Left colon (tissue), 2 donors: ENCODE results near the gene KLHL3. TPM values are rescaled to one million over a fixed set of nuclear protein-coding genes. Genes with fewer than 3 reads are reported as not detected.

Experiments
- ATAC-seq: fragments of 200-7000 bp; cut with Tn5 transposase; one replicate; pipeline ENCODE4 v1.9.1; 2020; ENCODE audit warnings: mild to moderate bottlenecking, moderate library complexity
- DNase-seq, 2 donors: peaks; one replicate each; pipeline ENCODE4 v3.0.0-alpha.2; 2020
- intact Hi-C, 2 donors: fragments of 100-400 bp; cut with DNase I in 1 of 2; cut with micrococcal nuclease in 1 of 2; formaldehyde crosslinking; loops; one replicate each; pipeline versions ENCODE4 v1.11.2 to v1.14.0; 2022; cut with DNase I, micrococcal nuclease
- total RNA-seq, 2 donors: library from RNA; stranded (reverse); fragmentation: NEBNext Ultra II Directional; extraction: Animal tissue kit (Norgen Biotek cat#: 25700); gene quantifications; one replicate each; pipeline ENCODE4 v1.2.1, GENCODE V29; 2021
- donor health status: DM: no; HTN: no; CAD: no.
- donor health status: DM: yes; HTN: yes; CAD: no.

Gene KLHL3
- total RNA-seq, 2 donors from 2014 or later, result 5.8 to 6.2 TPM

GRCh38 chr5:137604348-137605095 is 131.4 kb downstream of the KLHL3 start:
- intact Hi-C loops, result no loop called here
- no peak for DNase-seq
- ATAC-seq, result no peak

GRCh38 chr5:137603891-137604290 is 132.0 kb downstream of the KLHL3 start:
- intact Hi-C loops, result no loop called here
- ATAC-seq, result no peak
- no peak for DNase-seq

- ATAC-seq (no peak), DNase-seq (no peak)
- intact Hi-C loops, result no loop called here
Observed at GRCh38 chr5:137603356-137603755, 132.5 kb downstream of the KLHL3 start.

DNA sequence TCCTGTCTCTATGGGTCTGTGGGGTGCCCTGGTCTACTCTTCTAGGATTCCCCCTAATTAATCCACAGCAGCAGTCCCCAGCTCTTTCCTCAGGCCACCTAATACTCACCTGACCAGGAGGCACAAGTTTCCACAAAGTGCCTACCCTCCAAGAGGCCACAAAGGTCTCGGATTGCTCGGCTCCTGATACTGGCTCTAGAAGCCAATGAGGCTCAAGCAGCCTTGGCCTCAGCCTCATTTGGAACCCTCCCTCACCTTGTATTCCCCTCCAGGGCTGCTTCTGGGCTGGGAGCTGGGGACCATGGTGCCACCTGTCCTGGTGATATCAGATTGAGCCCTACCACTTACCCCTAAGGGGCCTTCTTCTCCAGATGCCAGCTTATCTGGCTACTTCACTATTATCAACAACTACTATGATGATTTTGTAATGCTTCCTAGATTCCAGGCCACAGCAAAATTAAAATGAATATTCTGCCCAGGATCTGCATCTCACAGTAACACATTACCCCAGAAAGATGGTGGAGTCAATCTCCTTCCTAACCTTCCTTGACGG is 133.1 kb downstream of the KLHL3 start:
- intact Hi-C loops, result no loop called here
- DNase-seq (no peak), ATAC-seq (no peak)

DNA sequence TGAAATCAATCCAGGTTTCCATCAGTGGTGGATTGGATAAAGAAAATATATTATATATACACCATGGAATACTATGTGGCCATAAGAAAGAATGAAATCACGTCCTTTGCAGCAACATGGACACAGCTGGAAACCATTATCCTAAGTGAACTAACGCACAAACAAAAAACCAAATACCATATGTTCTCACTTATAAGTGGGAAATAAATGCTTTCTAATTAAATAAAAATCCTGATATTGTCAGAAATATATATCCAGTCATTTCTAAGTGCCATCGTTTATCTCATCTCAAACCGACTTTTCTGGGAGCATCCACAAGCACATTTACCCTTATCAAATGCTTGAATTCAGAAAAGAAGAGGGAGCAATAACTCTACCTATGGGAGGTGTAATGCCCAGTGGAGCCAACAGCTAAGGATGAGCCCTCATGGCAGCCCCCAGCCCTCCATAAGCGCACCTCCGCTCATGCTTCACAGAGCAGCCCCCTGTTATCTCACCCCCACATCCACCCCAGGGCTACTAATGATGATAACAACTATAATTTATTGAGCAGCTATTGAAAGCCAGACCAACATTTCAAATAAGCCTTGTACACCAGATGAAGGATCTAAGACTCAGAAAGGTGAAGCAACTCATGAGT is 135.0 kb downstream of the KLHL3 start:
- DNase-seq (no peak), ATAC-seq (no peak)
- intact Hi-C loops, result no loop called here

GRCh38 chr5:137599457-137599856 is 136.4 kb downstream of the KLHL3 start:
- intact Hi-C loops, result no loop called here
- no peak for ATAC-seq
- DNase-seq, result no peak

- ATAC-seq, result no peak
- intact Hi-C loops, result no loop called here
- no peak for DNase-seq
Observed at GRCh38 chr5:137598399-137598798, 137.5 kb downstream of the KLHL3 start.

DNA sequence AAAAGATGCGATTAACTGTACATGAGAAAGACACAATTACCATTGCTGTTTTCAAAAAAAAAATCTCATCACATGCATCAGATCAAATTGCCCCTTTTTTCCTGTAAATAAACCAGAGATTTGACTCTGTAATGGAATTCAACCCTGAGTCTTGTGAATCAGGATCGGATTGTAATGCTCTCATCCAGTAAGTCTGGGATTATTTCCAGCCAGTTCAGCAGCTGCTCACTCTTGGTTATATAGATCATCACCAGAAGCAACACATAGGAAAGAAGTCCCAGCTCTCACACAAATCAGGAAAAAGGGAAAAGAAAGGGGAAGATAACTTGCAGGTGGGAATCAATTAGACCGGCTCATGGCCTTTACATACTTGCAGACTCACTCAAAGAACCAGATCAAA is 138.9 kb downstream of the KLHL3 start:
- DNase-seq, result no peak

GRCh38 chr5:137595396-137596079 is 140.4 kb downstream of the KLHL3 start:
- DNase-seq, result no peak
- no peak for ATAC-seq
- intact Hi-C loops, result no loop called here

More for the DNA sequence above, 138.9 kb downstream of the KLHL3 start:
- intact Hi-C loops, result no loop called here
- no peak for ATAC-seq

GRCh38 chr5:137594717-137595116 is 141.2 kb downstream of the KLHL3 start:
- ATAC-seq, result no peak
- intact Hi-C loops, result no loop called here
- no peak for DNase-seq

- ATAC-seq, result no peak
- intact Hi-C loops, result no loop called here
Observed at GRCh38 chr5:137592317-137592716, 143.6 kb downstream of the KLHL3 start.

DNA sequence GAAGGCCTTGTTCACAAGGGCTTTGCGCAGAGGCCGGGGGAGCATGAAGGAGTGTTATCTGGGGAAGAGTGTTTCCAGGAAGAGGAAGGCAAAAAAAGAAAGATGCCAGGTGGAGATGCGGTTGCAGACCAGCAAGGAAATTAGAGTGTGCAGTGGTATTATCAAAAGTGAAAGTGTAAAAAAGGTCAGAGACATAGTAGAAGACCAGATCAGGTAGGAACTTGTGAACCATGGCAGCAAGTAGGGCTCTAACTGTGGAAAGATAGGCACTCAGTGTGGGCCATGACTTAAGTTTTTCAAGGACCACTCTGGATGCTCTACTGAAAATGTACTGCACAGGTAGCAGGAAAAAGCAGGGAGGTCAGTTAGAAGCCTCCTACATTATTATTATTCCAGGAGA is 146.7 kb downstream of the KLHL3 start:
- ATAC-seq (no peak), DNase-seq (no peak)
- intact Hi-C loops, result no loop called here

More at GRCh38 chr5:137592317-137592716, 143.6 kb downstream of the KLHL3 start:
- DNase-seq, result no peak

DNA sequence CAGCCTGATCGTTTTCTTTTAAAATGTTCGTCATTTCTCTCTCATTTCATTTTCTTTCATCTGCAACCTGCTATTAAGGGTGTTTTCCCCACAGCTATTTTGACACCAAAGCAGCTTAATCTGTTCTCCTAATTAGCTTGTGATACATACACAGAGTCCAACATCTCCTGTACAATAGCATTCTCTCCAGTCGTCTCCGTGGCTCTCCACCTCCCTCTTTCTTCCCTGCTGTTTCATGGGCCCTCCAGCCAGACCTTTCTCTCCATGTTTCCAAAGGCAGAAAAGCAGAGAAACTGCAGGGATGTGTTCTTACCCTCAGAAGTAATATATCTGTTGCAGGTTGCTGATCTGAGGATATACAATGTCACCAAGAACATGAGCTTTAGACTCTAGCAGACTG is 148.0 kb downstream of the KLHL3 start:
- no peak for DNase-seq
- intact Hi-C loops, result no loop called here
- no peak for ATAC-seq

GRCh38 chr5:137584262-137584661 is 151.6 kb downstream of the KLHL3 start:
- intact Hi-C loops, result no loop called here
- ATAC-seq (no peak), DNase-seq (no peak)

- no peak for DNase-seq
- no peak for ATAC-seq
- intact Hi-C loops, result no loop called here
Observed at GRCh38 chr5:137583129-137583528, 152.8 kb downstream of the KLHL3 start.

DNA sequence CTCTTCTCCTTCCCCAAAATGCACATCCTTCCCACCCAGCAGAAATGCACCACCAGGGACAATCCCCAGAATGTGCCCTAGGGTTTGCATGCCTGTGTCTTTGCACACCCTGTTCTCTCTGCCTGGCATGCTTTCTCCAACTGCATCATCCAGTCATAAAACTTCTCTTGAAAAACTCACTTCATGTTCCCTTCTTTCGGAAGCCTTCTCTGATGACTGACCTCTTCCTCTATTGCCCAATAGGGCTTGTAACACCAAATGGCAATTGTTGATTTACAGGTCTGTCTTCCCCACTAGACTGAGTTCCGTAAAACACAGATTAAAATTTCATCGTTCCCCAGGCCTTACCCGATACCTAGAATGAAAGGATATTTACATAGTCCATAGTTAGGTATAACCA is 153.7 kb downstream of the KLHL3 start:
- no peak for ATAC-seq
- intact Hi-C loops, result no loop called here
- no peak for DNase-seq

GRCh38 chr5:137581776-137582175 is 154.1 kb downstream of the KLHL3 start:
- DNase-seq, result no peak
- intact Hi-C loops, result no loop called here
- ATAC-seq, result no peak

GRCh38 chr5:137580030-137580429 is 155.9 kb downstream of the KLHL3 start:
- no peak for ATAC-seq
- intact Hi-C loops, result no loop called here
- no peak for DNase-seq

- DNase-seq (no peak), ATAC-seq (no peak)
- intact Hi-C loops, result no loop called here
Observed at GRCh38 chr5:137575847-137576246, 160.0 kb downstream of the KLHL3 start.

DNA sequence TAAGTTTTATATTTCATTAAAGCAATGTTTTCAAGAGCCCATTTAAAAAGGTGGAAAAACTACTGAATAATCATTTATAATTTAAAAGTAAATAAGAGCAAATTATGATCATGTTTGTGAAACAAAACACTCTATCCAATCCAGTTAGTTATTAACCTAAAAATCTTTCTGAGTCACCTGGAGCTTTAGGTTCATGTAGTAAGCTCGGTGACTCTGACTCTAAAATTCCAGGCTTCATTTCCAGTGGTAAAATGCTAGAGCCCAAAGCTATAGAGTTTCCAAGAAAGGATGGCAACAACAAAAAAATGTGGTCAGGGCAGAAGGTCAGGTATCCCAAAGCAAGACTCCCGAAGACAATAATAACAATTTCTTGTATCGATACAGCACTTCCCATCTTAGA is 160.7 kb downstream of the KLHL3 start:
- ATAC-seq (no peak), DNase-seq (no peak)
- intact Hi-C loops, result no loop called here
